HG02798 (cell line): Measurements from ENCODE around the gene SCFD2.
"Not testable (repeated sequence)": the region's sequence is repeated elsewhere in the genome, so short reads cannot be mapped to it uniquely, and the experiment has no call there.

Experiments
- ATAC-seq: cut with Tn5 transposase; IDR thresholded peaks from one replicate; pipeline ENCODE4 v1.9.1; 2021; ENCODE audit warnings: mild to moderate bottlenecking; ENCODE audit not compliant: unreplicated experiment, poor library complexity

The SCFD2 gene

GRCh38 chr4:52999626-53000025 is 366.2 kb downstream of the SCFD2 start:
- ATAC-seq = no peak

- no peak for ATAC-seq
Measured at GRCh38 chr4:52998413-52998812, 367.4 kb downstream of the SCFD2 start.

- ATAC-seq = no peak
Measured at GRCh38 chr4:52997132-52997416, 368.8 kb downstream of the SCFD2 start.

- ATAC-seq = no peak
Measured at GRCh38 chr4:52996261-52997131, 369.4 kb downstream of the SCFD2 start.

GRCh38 chr4:52995360-52996030 is 370.4 kb downstream of the SCFD2 start:
- no peak for ATAC-seq

GRCh38 chr4:52994567-52994966 is 371.3 kb downstream of the SCFD2 start:
- ATAC-seq = no peak

GRCh38 chr4:52993771-52994170 is 372.1 kb downstream of the SCFD2 start:
- ATAC-seq = no peak

- ATAC-seq = not testable (repeated sequence)
Measured at GRCh38 chr4:52992551-52992950, 373.3 kb downstream of the SCFD2 start.

GRCh38 chr4:52991472-52991871 is 374.4 kb downstream of the SCFD2 start:
- ATAC-seq = no peak

GRCh38 chr4:52990706-52991105 is 375.2 kb downstream of the SCFD2 start:
- ATAC-seq = no peak

- no peak for ATAC-seq
Measured at GRCh38 chr4:52989865-52990264, 376.0 kb downstream of the SCFD2 start.

- ATAC-seq = no peak
Measured at GRCh38 chr4:52987392-52988056, 378.3 kb downstream of the SCFD2 start.

- ATAC-seq = no peak
Measured at GRCh38 chr4:52984462-52984881, 381.4 kb downstream of the SCFD2 start.

- ATAC-seq = peak; percentile 71
Measured at GRCh38 chr4:52983563-52984303, 382.1 kb downstream of the SCFD2 start.

- ATAC-seq = no peak
Measured at GRCh38 chr4:52982946-52983340, 382.9 kb downstream of the SCFD2 start.

GRCh38 chr4:52982255-52982945 is 383.5 kb downstream of the SCFD2 start:
- ATAC-seq = no peak

- ATAC-seq = no peak
Measured at GRCh38 chr4:52979821-52980590, 385.9 kb downstream of the SCFD2 start.

- ATAC-seq = no peak
Measured at GRCh38 chr4:52979020-52979419, 386.8 kb downstream of the SCFD2 start.

GRCh38 chr4:52977252-52977651 is 388.6 kb downstream of the SCFD2 start:
- no peak for ATAC-seq
